GM18951 (cell line): ENCODE data around the gene GSTM2.
"Not testable (repeated sequence)": the region's sequence is repeated elsewhere in the genome, so short reads cannot be mapped to it uniquely, and the experiment has no call there.

Experiments used
- POLR2A ChIP-seq: IDR thresholded peaks from 4 replicates; pipeline ENCODE4 v1.6.1; 2011; ENCODE audit warnings: mild to moderate bottlenecking; ENCODE audit not compliant: insufficient read length, insufficient read depth; ENCODE audit errors: extremely low read depth
- in situ Hi-C: fragments of 300-500 bp; cut with MboI; formaldehyde crosslinking; loops from one replicate; pipeline ENCODE4 v1.12.0; 2022; ENCODE audit warnings: low sequenced_read_pairs, mixed read lengths, inconsistent platforms; ENCODE audit not compliant: unreplicated experiment

Gene GSTM2

DNA sequence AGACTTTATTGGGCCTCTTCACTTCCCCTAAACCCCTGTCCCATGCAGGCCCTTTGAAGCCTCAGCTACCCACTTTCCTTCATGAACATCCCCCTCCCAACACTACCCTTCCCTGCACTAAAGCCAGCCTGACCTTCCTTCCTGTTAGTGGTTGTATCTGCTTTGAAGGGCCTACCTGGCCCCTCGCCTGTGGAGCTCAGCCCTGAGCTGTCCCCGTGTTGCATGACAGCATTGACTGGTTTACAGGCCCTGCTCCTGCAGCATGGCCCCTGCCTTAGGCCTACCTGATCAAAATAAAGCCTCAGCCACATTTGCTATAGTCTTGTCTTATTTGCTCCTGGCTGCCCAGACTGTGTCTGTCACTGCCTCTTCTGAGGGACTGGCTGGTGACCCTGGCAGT lies 6.5 kb upstream of the GSTM2 start:
- no peak for TF ChIP-seq POLR2A
- in situ Hi-C loops: no loop called here

DNA sequence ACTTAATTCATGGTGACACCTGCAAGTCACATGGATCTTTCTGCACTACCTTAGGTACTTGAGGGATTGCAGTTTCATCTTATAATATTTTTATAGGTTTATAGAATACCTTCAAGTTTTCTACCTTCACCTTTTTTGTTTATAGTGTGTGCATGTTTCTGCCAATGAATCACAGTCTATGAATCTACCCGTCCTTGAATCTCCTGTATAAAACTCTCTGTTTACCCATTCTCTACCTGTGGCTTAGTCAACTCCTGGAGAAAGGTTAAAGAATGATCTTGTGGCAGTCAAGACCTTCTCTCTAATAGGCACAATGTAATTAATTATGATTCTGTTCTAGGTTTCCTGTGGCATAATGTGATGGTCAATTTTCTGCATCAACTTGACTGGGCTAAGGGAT lies 3.2 kb upstream of the GSTM2 start:
- in situ Hi-C loops: no loop called here
- TF ChIP-seq POLR2A: no peak

DNA sequence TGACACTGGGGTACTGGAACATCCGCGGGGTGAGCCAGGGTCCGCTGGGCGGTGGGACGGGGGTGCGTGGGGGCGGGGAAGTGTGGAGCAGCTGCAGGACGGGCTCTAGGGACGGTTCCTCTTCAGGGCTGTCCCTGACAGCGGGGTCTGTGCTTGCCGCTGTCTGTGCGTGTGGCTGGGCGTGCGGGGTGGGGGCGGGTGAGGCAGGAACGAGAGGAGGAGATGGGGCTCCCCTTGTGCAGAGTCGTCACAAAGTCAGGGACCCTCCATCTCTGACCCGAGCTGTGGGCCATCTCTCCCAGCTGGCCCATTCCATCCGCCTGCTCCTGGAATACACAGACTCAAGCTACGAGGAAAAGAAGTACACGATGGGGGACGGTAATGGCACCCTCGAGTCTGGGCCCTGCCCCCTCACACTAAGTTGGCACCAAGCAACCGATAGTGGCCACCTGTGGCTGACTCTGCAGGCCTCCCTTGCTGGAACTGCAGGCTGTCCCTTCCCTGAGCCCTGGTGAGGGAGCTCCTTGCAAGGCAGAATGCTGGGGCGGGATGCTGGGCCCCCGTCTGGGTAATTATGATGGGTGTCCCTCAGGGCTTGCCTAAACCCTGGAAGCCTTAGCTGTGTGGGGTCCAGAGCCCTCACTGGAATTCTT lies 392 bp downstream of the GSTM2 start:
- in situ Hi-C loops: no loop called here

GRCh38 chr1:109669246-109669948 lies 1.5 kb downstream of the GSTM2 start:
- in situ Hi-C loops: no loop called here
- TF ChIP-seq POLR2A: no peak

More for the DNA sequence above, 392 bp downstream of the GSTM2 start:
- no peak for TF ChIP-seq POLR2A

- in situ Hi-C loops: not testable (repeated sequence)
Measured at GRCh38 chr1:109669949-109670302, 2.1 kb downstream of the GSTM2 start.

GRCh38 chr1:109671067-109671466 lies 3.2 kb downstream of the GSTM2 start:
- in situ Hi-C loops: no loop called here
- TF ChIP-seq POLR2A: no peak

DNA sequence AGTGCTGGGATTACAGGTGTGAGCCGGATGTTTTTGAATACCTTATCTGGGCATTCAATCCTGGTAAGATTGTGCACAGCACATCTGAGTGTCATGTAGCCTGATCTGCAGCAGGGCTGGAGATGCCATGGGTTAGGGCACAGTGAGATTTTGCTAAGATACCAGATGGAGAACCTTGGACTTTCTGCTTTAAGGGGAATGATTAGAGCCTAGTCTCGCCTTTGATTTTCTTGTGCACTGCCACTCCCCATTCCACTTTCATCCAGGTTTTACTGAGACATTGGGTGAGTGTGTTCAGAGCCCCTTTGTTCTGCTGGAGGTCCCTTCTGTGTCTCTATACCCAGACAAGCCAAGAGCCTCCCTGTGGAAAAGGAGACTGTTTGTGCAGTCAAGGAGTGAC lies 6.0 kb downstream of the GSTM2 start:
- in situ Hi-C loops: not testable (repeated sequence)

- in situ Hi-C loops: not testable (repeated sequence)
Measured at GRCh38 chr1:109676683-109677381, 9.0 kb downstream of the GSTM2 start.

GRCh38 chr1:109677459-109677858 lies 9.6 kb downstream of the GSTM2 start:
- TF ChIP-seq POLR2A: no peak
- in situ Hi-C loops: no loop called here

DNA sequence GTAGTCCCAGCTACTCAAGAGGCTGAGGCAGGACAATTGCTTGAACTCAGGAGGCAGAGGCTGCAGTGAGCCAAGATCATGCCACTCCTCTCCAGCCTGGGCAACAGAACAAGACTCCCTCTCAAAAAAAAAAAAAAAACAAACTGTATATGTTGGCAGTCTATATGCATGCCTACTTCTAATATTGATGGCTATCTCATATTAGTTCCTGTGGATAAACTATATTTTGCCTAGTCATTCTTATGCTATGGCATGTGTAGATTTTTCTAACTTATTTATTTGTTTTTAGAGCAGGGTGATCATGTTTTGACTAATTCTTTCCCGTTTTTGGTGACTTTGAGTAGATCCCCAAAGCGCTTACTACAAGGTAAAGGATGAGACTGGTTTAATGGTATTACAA lies 10.8 kb downstream of the GSTM2 start:
- in situ Hi-C loops: not testable (repeated sequence)

- in situ Hi-C loops: not testable (repeated sequence)
Measured at GRCh38 chr1:109684777-109685176, 16.9 kb downstream of the GSTM2 start.

DNA sequence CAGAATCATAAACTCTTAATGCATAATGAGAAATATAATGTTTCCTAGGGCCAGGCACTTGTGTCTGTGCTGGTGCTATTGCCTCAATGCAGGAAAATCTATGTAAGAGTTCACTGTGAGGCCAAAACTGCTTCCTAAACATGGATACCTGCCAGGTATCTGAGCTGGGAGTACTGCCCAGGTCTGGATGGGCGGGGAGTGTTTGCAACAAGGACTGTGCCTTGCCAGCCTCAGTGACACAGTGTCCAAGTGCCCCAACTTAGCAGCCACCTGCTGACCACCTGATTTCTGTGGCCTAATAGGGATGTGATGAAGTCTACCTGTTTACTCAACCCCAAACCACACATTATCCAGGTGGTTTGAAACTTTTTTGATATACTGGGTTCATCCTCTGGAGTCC lies 17.5 kb downstream of the GSTM2 start:
- in situ Hi-C loops: not testable (repeated sequence)

- in situ Hi-C loops: not testable (repeated sequence)
Measured at GRCh38 chr1:109685890-109686289, 18.0 kb downstream of the GSTM2 start.

GRCh38 chr1:109687109-109687508 lies 19.3 kb downstream of the GSTM2 start:
- in situ Hi-C loops: not testable (repeated sequence)
